Upper lobe of left lung (tissue), 6 donors: ENCODE results near the gene PSMD2. TPM values are rescaled to one million over a fixed set of nuclear protein-coding genes. Genes with fewer than 3 reads are reported as not detected.

Experiments
- ATAC-seq, 2 donors: fragments of 200-7000 bp; cut with Tn5 transposase; one replicate each; pipeline ENCODE4 v1.9.1; 2022; ENCODE audit warnings: mild to moderate bottlenecking in 2 of 2, moderate library complexity in 2 of 2; ENCODE audit not compliant: low FRiP score in 2 of 2
- DNase-seq, 2 donors: peaks; one replicate each; pipeline ENCODE4 v3.0.0-alpha.2; 2019 to 2020
- H3K27ac ChIP-seq, 4 donors: fragments of 200-600 bp; sonication (generic); one replicate each; pipeline ENCODE4 v1.5.1; 2016 to 2019
- H3K27me3 ChIP-seq, 4 donors: fragments of 200-600 bp; sonication (generic); one replicate each; pipeline ENCODE4 v1.5.1; 2017 to 2019
- H3K36me3 ChIP-seq, 4 donors: fragments of 200-600 bp; sonication (generic); one replicate each; pipeline ENCODE4 v1.5.1; 2016 to 2019
- H3K4me1 ChIP-seq, 4 donors: fragments of 200-600 bp; sonication (generic); one replicate each; pipeline ENCODE4 v1.5.1; 2018 to 2019
- H3K4me3 ChIP-seq, 4 donors: fragments of 200-600 bp; sonication (generic); one replicate each; pipeline ENCODE4 v1.5.1; 2017 to 2019; ENCODE audit warnings: mild to moderate bottlenecking in 2 of 4, moderate library complexity in 1 of 4
- H3K9me3 ChIP-seq, 4 donors: fragments of 200-600 bp; sonication (generic); one replicate each; pipeline ENCODE4 v1.5.1; 2018 to 2019
- CTCF ChIP-seq, 6 experiments: fragments of 450-650 bp in 4 of 6; fragments of 200-600 bp in 2 of 6; sonication (generic) in 2 of 6; IDR thresholded peaks; one replicate each; pipeline ENCODE4 v1.5.1; 2016 to 2019; ENCODE audit warnings: antibody characterized with exemption in 6 of 6
- EP300 ChIP-seq, 4 donors: sonication (generic); formaldehyde crosslinking; IDR thresholded peaks; one replicate each; pipeline ENCODE4 v1.5.1; 2017; ENCODE audit warnings: antibody characterized with exemption in 4 of 4, control low read depth in 2 of 4
- POLR2A ChIP-seq, 4 donors: fragments of 450-650 bp; IDR thresholded peaks; one replicate each; pipeline ENCODE4 v1.5.1; 2016 to 2017; ENCODE audit warnings: antibody characterized with exemption in 4 of 4, mild to moderate bottlenecking in 2 of 4
- POLR2AphosphoS5 ChIP-seq, 2 donors: sonication (generic); formaldehyde crosslinking; IDR thresholded peaks; one replicate each; pipeline ENCODE4 v1.5.1; 2017; ENCODE audit warnings: antibody characterized with exemption in 2 of 2
- WGBS, 2 donors: methylation state at CpG; one replicate each; pipeline ENCODE4 v1.1.5; 2017 to 2018; 5-methylcytosine and 5-hydroxymethylcytosine counted together
- small RNA-seq, 4 donors: library from RNA; depleted of rRNA; stranded (forward); fragments of <200 nt; gene quantifications; one replicate each; pipeline ENCODE3, GENCODE V24; 2016
- total RNA-seq, 6 donors: library from RNA; depleted of rRNA in 4 of 6; stranded (reverse); fragments of >200 nt in 4 of 6; gene quantifications; one replicate each; pipeline versions ENCODE4 v1.1.0 to v1.2.1, GENCODE V29; 2016 to 2021
- donor health status: DM: no; HTN: no; CAD: no; lungs with moderate emphysema.
- donor health status: DM: no; HTN: yes; CAD: no; lungs with severe emphysema.

Gene PSMD2
- total RNA-seq, 6 donors from 2014 or later: 144 to 259 (median 165) TPM

- TF ChIP-seq CTCF (IDR thresholded peaks at IDR 0.05) (no peak), POLR2A (IDR thresholded peaks at IDR 0.05) (no peak), EP300 (IDR thresholded peaks at IDR 0.05) (no peak), POLR2AphosphoS5 (IDR thresholded peaks at IDR 0.05) (no peak)
- ATAC-seq (no peak), DNase-seq (no peak)
- H3K27ac ChIP-seq: no peak overlapping the region
- no peaks in the 10 kb centered on the region for H3K27me3 ChIP-seq
- H3K4me3 ChIP-seq: no peak overlapping the region
- peaks cover 0 to 17% (median 0%) of the 10 kb centered on the region in 4 donors for H3K36me3 ChIP-seq
- no peaks in the 10 kb centered on the region for H3K4me1 ChIP-seq
- H3K9me3 ChIP-seq: no peaks in the 10 kb centered on the region
- WGBS, 2 donors: 71 to 82% methylated on average over 4 to 8 of the region's 8 CpGs
Observed at GRCh38 chr3:184354754-184355153, 55.7 kb downstream of the PSMD2 start.

GRCh38 chr3:184355261-184356040 is 56.4 kb downstream of the PSMD2 start:
- H3K27ac ChIP-seq: no peak overlapping the region
- no peaks in the 10 kb centered on the region for H3K27me3 ChIP-seq
- peaks cover 1 to 4% (median 2%) of the 10 kb centered on the region in 4 donors for H3K4me1 ChIP-seq
- ATAC-seq (peak in 1 of 2 donors; percentile 32), DNase-seq (no peak)
- H3K36me3 ChIP-seq: peaks cover 0 to 17% (median 0%) of the 10 kb centered on the region in 4 donors
- WGBS, 2 donors: 83 to 85% methylated on average over 15 to 18 of the region's 18 CpGs
- H3K4me3 ChIP-seq: no peak overlapping the region
- H3K9me3 ChIP-seq: no peaks in the 10 kb centered on the region
- no peak for TF ChIP-seq POLR2AphosphoS5 (IDR thresholded peaks at IDR 0.05)
- TF ChIP-seq CTCF (IDR thresholded peaks at IDR 0.05): no peak
- TF ChIP-seq POLR2A (IDR thresholded peaks at IDR 0.05): no peak
- TF ChIP-seq EP300 (IDR thresholded peaks at IDR 0.05): no peak

- Histone ChIP-seq H3K36me3 (peaks cover 0 to 17% (median 0%) of the 10 kb centered on the region in 4 donors), H3K27ac (no peak overlapping the region), H3K4me3 (no peak overlapping the region), H3K9me3 (no peaks in the 10 kb centered on the region), H3K4me1 (peaks cover 8 to 12% (median 10%) of the 10 kb centered on the region in 4 donors), H3K27me3 (no peaks in the 10 kb centered on the region)
- TF ChIP-seq CTCF (IDR thresholded peaks at IDR 0.05) (no peak), POLR2AphosphoS5 (IDR thresholded peaks at IDR 0.05) (no peak), POLR2A (IDR thresholded peaks at IDR 0.05) (no peak), EP300 (IDR thresholded peaks at IDR 0.05) (no peak)
- DNase-seq (no peak), ATAC-seq (no peak)
- WGBS, 2 donors: 92 to 94% methylated on average over 15 to 23 of the region's 24 CpGs
Observed at GRCh38 chr3:184357248-184358123, 58.4 kb downstream of the PSMD2 start.

GRCh38 chr3:184358124-184358767 is 59.2 kb downstream of the PSMD2 start:
- Histone ChIP-seq H3K4me3 (no peak overlapping the region), H3K4me1 (peaks cover 8 to 12% (median 10%) of the 10 kb centered on the region in 4 donors), H3K36me3 (peaks cover 0 to 17% (median 0%) of the 10 kb centered on the region in 4 donors), H3K27me3 (no peaks in the 10 kb centered on the region), H3K27ac (no peak overlapping the region), H3K9me3 (no peaks in the 10 kb centered on the region)
- ATAC-seq: no peak
- WGBS, 2 donors: 97% methylated on average over 11 to 12 of the region's 12 CpGs
- TF ChIP-seq POLR2A (IDR thresholded peaks at IDR 0.05) (no peak), POLR2AphosphoS5 (IDR thresholded peaks at IDR 0.05) (no peak), CTCF (IDR thresholded peaks at IDR 0.05) (no peak), EP300 (IDR thresholded peaks at IDR 0.05) (no peak)
- no peak for DNase-seq

Small RNA genes within 50 kb of the gene (small RNA-seq; reads per million reads assigned to genes)
- 1,653 to 4,235 (median 2,244) reads per million in 4 donors for gene SNORD66

Other genes starting within 250 kb of the PSMD2 start
- 1 to 10 TPM in 2 of 6 donors, under 1 TPM in 2, not detected in 2; 0.23 to 2.4 (median 1.5) TPM for gene HTR3C, start 246.2 kb upstream of the PSMD2 start, total RNA-seq
- not detected for gene HTR3E, start 202.2 kb upstream of the PSMD2 start, total RNA-seq
- gene EIF2B5, start 163.9 kb upstream of the PSMD2 start, total RNA-seq: 10 to 100 TPM; 31.4 to 37.6 (median 34.2) TPM
- 100 to 1,000 TPM in 1 of 6 donors, 10 to 100 TPM in 5; 36.5 to 106 (median 62.8) TPM for gene DVL3, start 143.9 kb upstream of the PSMD2 start, total RNA-seq
- gene AP2M1, start 124.4 kb upstream of the PSMD2 start, total RNA-seq: 100 to 1,000 TPM; 132 to 280 (median 198) TPM
- gene ABCF3, start 113.0 kb upstream of the PSMD2 start, total RNA-seq: 100 to 1,000 TPM in 1 of 6 donors, 10 to 100 TPM in 5; 52.6 to 184 (median 73.1) TPM
- gene VWA5B2, start 69.7 kb upstream of the PSMD2 start, total RNA-seq: 1 to 10 TPM in 2 of 6 donors, under 1 TPM in 3, not detected in 1; 0.17 to 1.2 (median 0.51) TPM
- 10 to 100 TPM; 16.2 to 60.8 (median 37.6) TPM for gene ALG3, start 50.3 kb upstream of the PSMD2 start, total RNA-seq
- gene EEF1AKMT4, start 49.6 kb upstream of the PSMD2 start, total RNA-seq: 1 to 10 TPM; 1.8 to 8.8 (median 4.1) TPM
- under 1 TPM in 2 of 6 donors, not detected in 4; 0.26 to 0.44 TPM for gene CAMK2N2, start 37.7 kb upstream of the PSMD2 start, total RNA-seq
- not detected for gene ECE2, start 23.2 kb upstream of the PSMD2 start, total RNA-seq
- gene EIF4G1, start 15.4 kb downstream of the PSMD2 start, total RNA-seq: 100 to 1,000 TPM; 278 to 408 (median 326) TPM
- gene FAM131A, start 38.4 kb downstream of the PSMD2 start, total RNA-seq: 10 to 100 TPM; 14.8 to 52.7 (median 25.2) TPM
- gene CLCN2, start 62.4 kb downstream of the PSMD2 start, total RNA-seq: 10 to 100 TPM in 1 of 6 donors, 1 to 10 TPM in 5; 3.0 to 14.7 (median 5.3) TPM
- 100 to 1,000 TPM in 1 of 6 donors, 10 to 100 TPM in 5; 41.4 to 235 (median 66.2) TPM for gene POLR2H, start 62.5 kb downstream of the PSMD2 start, total RNA-seq
- under 1 TPM in 2 of 6 donors, not detected in 4; 0.14 to 0.84 TPM for gene THPO, start 79.0 kb downstream of the PSMD2 start, total RNA-seq
- gene CHRD, start 80.8 kb downstream of the PSMD2 start, total RNA-seq: 10 to 100 TPM in 1 of 6 donors, 1 to 10 TPM in 5; 2.1 to 40.9 (median 4.3) TPM